ENCODE data around the gene RBM44.

The RBM44 gene

DNA sequence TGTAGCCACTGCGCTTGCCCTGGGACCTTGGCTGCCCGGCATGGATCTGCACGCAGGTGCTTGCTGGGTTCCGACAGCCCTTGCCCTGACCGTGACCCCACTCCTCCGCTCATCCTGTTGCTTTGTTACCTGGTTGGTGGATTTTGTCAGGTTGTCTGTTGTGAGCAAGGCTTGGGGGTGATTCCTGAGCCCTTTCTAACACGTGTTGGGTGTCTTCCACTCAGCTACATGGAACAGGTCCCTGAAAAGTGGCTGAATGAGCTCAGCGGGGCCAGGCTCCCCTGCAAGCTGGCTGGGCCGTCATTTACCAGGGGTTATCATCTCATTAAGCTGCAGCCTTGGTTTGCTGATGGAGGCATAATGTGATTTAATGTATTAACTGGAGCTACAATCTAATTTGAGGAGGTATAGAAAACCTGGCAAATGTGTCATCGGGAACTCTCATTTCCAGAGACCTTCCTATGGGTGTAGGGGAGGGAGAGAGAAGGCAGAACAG is 85.4 kb downstream of the RBM44 start:
- Histone ChIP-seq H3K36me3 (ENCODE audit: control insufficient read depth in 1 of 2, insufficient read depth in 2 of 2, low read length in 2 of 2) (peaks cover 0 to 13% of the 10 kb centered on the region in 2 donors), H3K9me3 (ENCODE audit: control insufficient read depth in 1 of 2, low read length in 2 of 2) (no peaks in the 10 kb centered on the region), H3K27ac (ENCODE audit: low read depth, low read length) (no peak overlapping the region), H3K4me1 (ENCODE audit: control insufficient read depth in 1 of 2, insufficient read depth in 2 of 2, low read length in 2 of 2) (no peaks in the 10 kb centered on the region), H3K4me3 (ENCODE audit: low read depth in 1 of 2, low read length in 2 of 2) (no peak overlapping the region), H3K9ac (ENCODE audit: low read depth in 1 of 2, low read length in 2 of 2) (no peak overlapping the region), H3K27me3 (ENCODE audit: control insufficient read depth in 1 of 2, insufficient read depth in 2 of 2, low read length in 2 of 2) (no peaks in the 10 kb centered on the region)

DNA sequence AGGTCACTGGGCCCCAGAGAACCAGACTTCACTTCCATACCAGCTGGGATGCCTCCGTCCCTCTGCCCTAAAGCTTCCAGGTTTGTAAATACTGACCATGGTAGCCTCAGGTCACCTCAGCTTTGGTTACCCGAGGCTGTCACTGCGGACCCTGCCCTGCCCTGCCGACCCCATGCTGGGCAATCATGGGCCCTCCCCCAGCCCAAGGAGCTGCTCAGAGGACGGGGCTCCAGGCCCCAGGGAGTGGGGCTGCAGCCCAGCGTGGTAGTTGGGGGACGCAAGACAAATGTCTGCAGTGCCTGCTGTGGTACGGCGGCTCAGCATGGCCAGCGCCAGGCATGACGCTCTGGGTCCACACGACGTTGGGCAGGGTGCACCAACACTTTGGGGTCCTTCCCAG is 86.1 kb downstream of the RBM44 start:
- Histone ChIP-seq H3K9ac (ENCODE audit: low read depth in 1 of 2, low read length in 2 of 2) (no peak overlapping the region), H3K36me3 (ENCODE audit: control insufficient read depth in 1 of 2, insufficient read depth in 2 of 2, low read length in 2 of 2) (peaks cover 0 to 13% of the 10 kb centered on the region in 2 donors), H3K9me3 (ENCODE audit: control insufficient read depth in 1 of 2, low read length in 2 of 2) (no peaks in the 10 kb centered on the region), H3K4me3 (ENCODE audit: low read depth in 1 of 2, low read length in 2 of 2) (no peak overlapping the region), H3K27ac (ENCODE audit: low read depth, low read length) (no peak overlapping the region), H3K4me1 (ENCODE audit: control insufficient read depth in 1 of 2, insufficient read depth in 2 of 2, low read length in 2 of 2) (no peaks in the 10 kb centered on the region), H3K27me3 (ENCODE audit: control insufficient read depth in 1 of 2, insufficient read depth in 2 of 2, low read length in 2 of 2) (no peaks in the 10 kb centered on the region)

- H3K4me3 ChIP-seq (ENCODE audit: low read depth in 1 of 2, low read length in 2 of 2) = no peak overlapping the region
- H3K27me3 ChIP-seq (ENCODE audit: control insufficient read depth in 1 of 2, insufficient read depth in 2 of 2, low read length in 2 of 2) = no peaks in the 10 kb centered on the region
- no peaks in the 10 kb centered on the region for H3K9me3 ChIP-seq (ENCODE audit: control insufficient read depth in 1 of 2, low read length in 2 of 2)
- H3K4me1 ChIP-seq (ENCODE audit: control insufficient read depth in 1 of 2, insufficient read depth in 2 of 2, low read length in 2 of 2) = no peaks in the 10 kb centered on the region
- peaks cover 0 to 13% of the 10 kb centered on the region in 2 donors for H3K36me3 ChIP-seq (ENCODE audit: control insufficient read depth in 1 of 2, insufficient read depth in 2 of 2, low read length in 2 of 2)
- no peak overlapping the region for H3K27ac ChIP-seq (ENCODE audit: low read depth, low read length)
- H3K9ac ChIP-seq (ENCODE audit: low read depth in 1 of 2, low read length in 2 of 2) = no peak overlapping the region
Observed at GRCh38 chr2:237885111-237885930, 86.7 kb downstream of the RBM44 start.

DNA sequence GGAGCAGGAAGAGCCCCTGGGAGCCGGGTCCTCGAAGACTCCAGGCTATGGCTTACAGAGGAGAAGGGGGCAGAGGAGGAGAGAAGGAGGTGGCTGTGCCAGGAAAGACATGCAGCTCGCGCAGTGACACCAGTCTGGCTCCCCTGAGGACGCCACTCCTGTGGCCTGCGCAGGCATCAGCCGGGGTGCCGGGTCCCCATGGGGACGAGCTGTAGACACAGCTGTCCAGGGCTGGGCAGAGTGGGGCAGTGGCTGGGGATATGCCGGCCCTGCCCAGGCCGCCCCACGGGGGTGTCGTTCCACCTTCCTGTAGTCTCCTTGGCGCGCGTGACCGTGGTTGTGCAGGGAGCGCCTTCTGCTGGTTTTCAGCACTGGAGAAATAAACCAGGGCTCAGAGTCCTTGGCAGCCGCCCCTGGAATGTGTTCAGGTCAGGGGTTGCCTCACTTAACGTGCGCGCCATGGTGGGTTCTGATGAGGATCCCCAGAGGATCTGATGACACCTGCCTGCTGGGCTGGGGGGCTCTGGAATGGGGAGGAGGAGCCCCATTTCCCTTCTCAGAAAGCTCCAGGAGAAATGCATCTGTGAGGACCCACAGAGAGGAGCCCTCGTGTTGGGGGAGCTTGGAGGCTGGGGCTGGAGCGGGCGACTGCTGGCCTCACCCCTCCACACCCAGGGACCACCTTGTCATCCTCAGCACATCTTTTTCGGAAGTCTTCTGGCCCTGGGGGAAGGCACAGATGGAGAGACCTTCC is 87.5 kb downstream of the RBM44 start:
- Histone ChIP-seq H3K27ac (ENCODE audit: low read depth, low read length) (no peak overlapping the region), H3K4me3 (ENCODE audit: low read depth in 1 of 2, low read length in 2 of 2) (no peak overlapping the region)

GRCh38 chr2:237886685-237887481 is 88.3 kb downstream of the RBM44 start:
- no peaks in the 10 kb centered on the region for H3K4me1 ChIP-seq (ENCODE audit: control insufficient read depth in 1 of 2, insufficient read depth in 2 of 2, low read length in 2 of 2)
- no peak overlapping the region for H3K9ac ChIP-seq (ENCODE audit: low read depth in 1 of 2, low read length in 2 of 2)
- no peak overlapping the region for H3K4me3 ChIP-seq (ENCODE audit: low read depth in 1 of 2, low read length in 2 of 2)
- no peaks in the 10 kb centered on the region for H3K27me3 ChIP-seq (ENCODE audit: control insufficient read depth in 1 of 2, insufficient read depth in 2 of 2, low read length in 2 of 2)
- H3K27ac ChIP-seq (ENCODE audit: low read depth, low read length) = no peak overlapping the region
- no peaks in the 10 kb centered on the region for H3K9me3 ChIP-seq (ENCODE audit: control insufficient read depth in 1 of 2, low read length in 2 of 2)
- peaks cover 0 to 13% of the 10 kb centered on the region in 2 donors for H3K36me3 ChIP-seq (ENCODE audit: control insufficient read depth in 1 of 2, insufficient read depth in 2 of 2, low read length in 2 of 2)

More for the DNA sequence above, 87.5 kb downstream of the RBM44 start:
- Histone ChIP-seq H3K9ac (ENCODE audit: low read depth in 1 of 2, low read length in 2 of 2) (no peak overlapping the region), H3K27me3 (ENCODE audit: control insufficient read depth in 1 of 2, insufficient read depth in 2 of 2, low read length in 2 of 2) (no peaks in the 10 kb centered on the region), H3K36me3 (ENCODE audit: control insufficient read depth in 1 of 2, insufficient read depth in 2 of 2, low read length in 2 of 2) (peaks cover 0 to 13% of the 10 kb centered on the region in 2 donors), H3K9me3 (ENCODE audit: control insufficient read depth in 1 of 2, low read length in 2 of 2) (no peaks in the 10 kb centered on the region), H3K4me1 (ENCODE audit: control insufficient read depth in 1 of 2, insufficient read depth in 2 of 2, low read length in 2 of 2) (no peaks in the 10 kb centered on the region)

DNA sequence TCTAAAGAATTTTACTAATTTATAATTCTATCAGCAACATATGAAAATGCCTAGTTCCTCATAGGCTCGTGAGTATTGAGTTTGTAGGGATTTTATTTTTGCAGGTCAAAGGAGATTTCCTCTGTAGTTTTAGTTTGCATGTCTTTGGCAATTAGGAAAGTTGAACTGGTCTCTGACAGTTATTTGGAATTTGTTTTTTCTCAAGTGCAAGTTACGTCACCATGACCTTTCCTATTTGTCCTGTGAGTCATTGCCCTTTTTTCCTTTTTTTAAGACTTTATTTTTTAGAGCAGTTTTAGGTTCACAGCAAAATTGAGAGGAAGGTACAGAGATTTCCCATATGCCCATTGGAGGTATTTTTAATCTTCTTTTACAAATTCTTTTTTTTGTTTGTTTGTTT is 89.8 kb downstream of the RBM44 start:
- no peak overlapping the region for H3K27ac ChIP-seq (ENCODE audit: low read depth, low read length)
- H3K4me1 ChIP-seq (ENCODE audit: control insufficient read depth in 1 of 2, insufficient read depth in 2 of 2, low read length in 2 of 2) = peaks cover 0 to 8% of the 10 kb centered on the region in 2 donors
- no peaks in the 10 kb centered on the region for H3K27me3 ChIP-seq (ENCODE audit: control insufficient read depth in 1 of 2, insufficient read depth in 2 of 2, low read length in 2 of 2)
- no peak overlapping the region for H3K9ac ChIP-seq (ENCODE audit: low read depth in 1 of 2, low read length in 2 of 2)
- no peak overlapping the region for H3K4me3 ChIP-seq (ENCODE audit: low read depth in 1 of 2, low read length in 2 of 2)
- H3K36me3 ChIP-seq (ENCODE audit: control insufficient read depth in 1 of 2, insufficient read depth in 2 of 2, low read length in 2 of 2) = peaks cover 0 to 5% of the 10 kb centered on the region in 2 donors
- no peaks in the 10 kb centered on the region for H3K9me3 ChIP-seq (ENCODE audit: control insufficient read depth in 1 of 2, low read length in 2 of 2)

DNA sequence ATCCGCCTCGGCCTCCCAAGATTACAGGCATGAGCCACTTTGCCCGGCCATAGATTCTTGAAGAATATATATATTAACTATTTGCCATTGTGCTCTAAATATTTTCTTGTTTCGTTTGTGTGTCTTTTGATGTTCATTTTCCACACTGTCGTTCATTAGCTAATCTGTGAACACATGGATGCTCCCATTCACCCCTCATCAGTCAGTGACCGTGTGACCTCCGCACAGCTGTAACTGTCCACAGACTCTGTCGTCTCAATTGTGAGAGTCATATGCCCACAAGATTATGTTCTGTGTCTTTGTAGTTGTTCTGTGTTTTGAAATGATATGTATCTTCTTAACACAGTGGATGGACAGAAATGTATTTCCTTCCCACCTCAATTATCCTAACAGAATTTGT is 90.4 kb downstream of the RBM44 start:
- H3K36me3 ChIP-seq (ENCODE audit: control insufficient read depth in 1 of 2, insufficient read depth in 2 of 2, low read length in 2 of 2) = peaks cover 0 to 3% of the 10 kb centered on the region in 2 donors
- H3K9ac ChIP-seq (ENCODE audit: low read depth in 1 of 2, low read length in 2 of 2) = no peak overlapping the region
- H3K27ac ChIP-seq (ENCODE audit: low read depth, low read length) = no peak overlapping the region
- H3K4me1 ChIP-seq (ENCODE audit: control insufficient read depth in 1 of 2, insufficient read depth in 2 of 2, low read length in 2 of 2) = peaks cover 0 to 8% of the 10 kb centered on the region in 2 donors
- H3K4me3 ChIP-seq (ENCODE audit: low read depth in 1 of 2, low read length in 2 of 2) = no peak overlapping the region
- H3K9me3 ChIP-seq (ENCODE audit: control insufficient read depth in 1 of 2, low read length in 2 of 2) = no peaks in the 10 kb centered on the region
- H3K27me3 ChIP-seq (ENCODE audit: control insufficient read depth in 1 of 2, insufficient read depth in 2 of 2, low read length in 2 of 2) = no peaks in the 10 kb centered on the region

DNA sequence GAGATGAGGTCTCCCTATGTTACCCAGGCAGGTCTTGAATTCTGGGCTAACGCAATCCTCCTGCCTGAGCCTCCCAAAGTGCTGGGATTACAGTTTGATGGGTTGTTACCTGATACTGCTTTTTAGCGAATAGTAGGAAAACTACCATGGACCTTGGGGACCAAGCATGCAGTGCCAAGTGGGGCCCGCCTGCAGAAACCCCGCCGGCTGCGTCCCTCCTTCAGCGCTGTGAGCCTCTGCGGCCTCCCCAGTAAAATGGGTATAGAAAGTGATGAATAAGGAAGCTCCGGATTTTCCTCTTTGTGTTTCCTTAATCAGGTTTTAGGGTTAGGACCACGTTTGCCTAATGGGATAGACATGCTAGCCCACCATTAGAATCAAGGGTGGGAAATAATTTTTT is 91.2 kb downstream of the RBM44 start:
- Histone ChIP-seq H3K9ac (ENCODE audit: low read depth in 1 of 2, low read length in 2 of 2) (no peak overlapping the region), H3K9me3 (ENCODE audit: control insufficient read depth in 1 of 2, low read length in 2 of 2) (no peaks in the 10 kb centered on the region), H3K4me3 (ENCODE audit: low read depth in 1 of 2, low read length in 2 of 2) (no peak overlapping the region), H3K27ac (ENCODE audit: low read depth, low read length) (no peak overlapping the region), H3K36me3 (ENCODE audit: control insufficient read depth in 1 of 2, insufficient read depth in 2 of 2, low read length in 2 of 2) (peaks cover 0 to 3% of the 10 kb centered on the region in 2 donors), H3K27me3 (ENCODE audit: control insufficient read depth in 1 of 2, insufficient read depth in 2 of 2, low read length in 2 of 2) (no peaks in the 10 kb centered on the region), H3K4me1 (ENCODE audit: control insufficient read depth in 1 of 2, insufficient read depth in 2 of 2, low read length in 2 of 2) (peaks cover 0 to 8% of the 10 kb centered on the region in 2 donors)
